Activated CD4-positive, alpha-beta T cell treated with anti-CD3 and anti-CD28 coated beads for 1 hour (primary cell): ENCODE data around the gene SUCO.
"Not testable (repeated sequence)": the region's sequence is repeated elsewhere in the genome, so short reads cannot be mapped to it uniquely, and the experiment has no call there.

Experiments used
- DNase-seq: peaks from one replicate; pipeline ENCODE4 v3.0.0-alpha.2; 2020

Gene SUCO

GRCh38 chr1:172620603-172621002, 87.7 kb downstream of the SUCO start:
- not testable (repeated sequence) for DNase-seq

- no peak for DNase-seq
Measured at GRCh38 chr1:172622541-172622940, 89.6 kb downstream of the SUCO start.

- DNase-seq, result no peak
Measured at GRCh38 chr1:172623748-172624147, 90.8 kb downstream of the SUCO start.

- DNase-seq, result no peak
Measured at GRCh38 chr1:172626845-172627244, 93.9 kb downstream of the SUCO start.

- no peak for DNase-seq
Measured at GRCh38 chr1:172627702-172628101, 94.8 kb downstream of the SUCO start.

GRCh38 chr1:172628401-172628800, 95.5 kb downstream of the SUCO start:
- DNase-seq, result no peak

- no peak for DNase-seq
Measured at GRCh38 chr1:172629170-172629569, 96.2 kb downstream of the SUCO start.

GRCh38 chr1:172629638-172630037, 96.7 kb downstream of the SUCO start:
- DNase-seq, result no peak

GRCh38 chr1:172630056-172630818, 97.3 kb downstream of the SUCO start:
- no peak for DNase-seq

- DNase-seq, result no peak
Measured at GRCh38 chr1:172630868-172631267, 97.9 kb downstream of the SUCO start.

- no peak for DNase-seq
Measured at GRCh38 chr1:172637522-172637921, 104.6 kb downstream of the SUCO start.

GRCh38 chr1:172638249-172638648, 105.3 kb downstream of the SUCO start:
- DNase-seq, result no peak

- peak; percentile 70 for DNase-seq
Measured at GRCh38 chr1:172638885-172639831, 106.2 kb downstream of the SUCO start.

- no peak for DNase-seq
Measured at GRCh38 chr1:172640111-172640510, 107.2 kb downstream of the SUCO start.

GRCh38 chr1:172641492-172641891, 108.5 kb downstream of the SUCO start:
- DNase-seq, result no peak

GRCh38 chr1:172642970-172643369, 110.0 kb downstream of the SUCO start:
- DNase-seq, result no peak

- DNase-seq, result no peak
Measured at GRCh38 chr1:172646653-172647052, 113.7 kb downstream of the SUCO start.

GRCh38 chr1:172647110-172647564, 114.2 kb downstream of the SUCO start:
- no peak for DNase-seq

- DNase-seq, result no peak
Measured at GRCh38 chr1:172647987-172648386, 115.0 kb downstream of the SUCO start.

- DNase-seq, result no peak
Measured at GRCh38 chr1:172650474-172651193, 117.7 kb downstream of the SUCO start.

- no peak for DNase-seq
Measured at GRCh38 chr1:172653015-172653709, 120.2 kb downstream of the SUCO start.

- DNase-seq, result no peak
Measured at GRCh38 chr1:172654535-172654934, 121.6 kb downstream of the SUCO start.

- no peak for DNase-seq
Measured at GRCh38 chr1:172656576-172656975, 123.6 kb downstream of the SUCO start.
